ENCODE data around the gene HSPB6.

HSPB6 gene

GRCh38 chr19:35767288-35768081, 10.7 kb upstream of the HSPB6 start:
- DNase-seq (ENCODE audit: low read depth), result no peak

- no peak for DNase-seq (ENCODE audit: low read depth)
Observed at GRCh38 chr19:35766571-35767104, 9.8 kb upstream of the HSPB6 start.

- DNase-seq (ENCODE audit: low read depth), result no peak
Observed at GRCh38 chr19:35764432-35765315, 7.8 kb upstream of the HSPB6 start.

GRCh38 chr19:35760711-35761349, 4.0 kb upstream of the HSPB6 start:
- no peak for DNase-seq (ENCODE audit: low read depth)

- DNase-seq (ENCODE audit: low read depth), result no peak
Observed at GRCh38 chr19:35759697-35760096, 2.9 kb upstream of the HSPB6 start.

GRCh38 chr19:35757749-35758608, 1.1 kb upstream of the HSPB6 start, which contains the start of gene PROSER3:
TSS of gene PROSER3 (plus strand) at chr19:35758176. CDS start at chr19:35758216, 40 bp downstream.
- peak; percentile 99 for DNase-seq (ENCODE audit: low read depth)

GRCh38 chr19:35757231-35757748, 461 bp upstream of the HSPB6 start:
- peak; percentile 91 for DNase-seq (ENCODE audit: low read depth)

GRCh38 chr19:35755550-35756376, 1.1 kb downstream of the HSPB6 start:
- peak; percentile 57 for DNase-seq (ENCODE audit: low read depth)

GRCh38 chr19:35755131-35755549, 1.7 kb downstream of the HSPB6 start:
- DNase-seq (ENCODE audit: low read depth), result no peak

GRCh38 chr19:35754370-35755130, 2.3 kb downstream of the HSPB6 start:
- no peak for DNase-seq (ENCODE audit: low read depth)

GRCh38 chr19:35753634-35754369, 3.0 kb downstream of the HSPB6 start:
- DNase-seq (ENCODE audit: low read depth), result no peak

- no peak for DNase-seq (ENCODE audit: low read depth)
Observed at GRCh38 chr19:35752746-35753350, 4.0 kb downstream of the HSPB6 start.

- no peak for DNase-seq (ENCODE audit: low read depth)
Observed at GRCh38 chr19:35751839-35752745, 4.7 kb downstream of the HSPB6 start.

- DNase-seq (ENCODE audit: low read depth), result no peak
Observed at GRCh38 chr19:35750167-35750566, 6.7 kb downstream of the HSPB6 start.

- DNase-seq (ENCODE audit: low read depth), result peak; percentile 99
Observed at GRCh38 chr19:35748106-35749020, 8.5 kb downstream of the HSPB6 start, which contains the start of gene LIN37. TSS of gene LIN37 (plus strand) at chr19:35748576. CDS start at chr19:35748725, 149 bp downstream.

- DNase-seq (ENCODE audit: low read depth), result no peak
Observed at GRCh38 chr19:35746531-35746930, 10.3 kb downstream of the HSPB6 start.
